ENCODE data around the gene RAD23B. TPM values are rescaled to one million over a fixed set of nuclear protein-coding genes. Genes with fewer than 3 reads are reported as not detected.

Gene RAD23B
- total and polyA plus RNA-seq, 2 of the 13 experiments (the other 11 are each of a cell fraction or from before 2014, with no cell fraction given), result 133 to 156 TPM

DNA sequence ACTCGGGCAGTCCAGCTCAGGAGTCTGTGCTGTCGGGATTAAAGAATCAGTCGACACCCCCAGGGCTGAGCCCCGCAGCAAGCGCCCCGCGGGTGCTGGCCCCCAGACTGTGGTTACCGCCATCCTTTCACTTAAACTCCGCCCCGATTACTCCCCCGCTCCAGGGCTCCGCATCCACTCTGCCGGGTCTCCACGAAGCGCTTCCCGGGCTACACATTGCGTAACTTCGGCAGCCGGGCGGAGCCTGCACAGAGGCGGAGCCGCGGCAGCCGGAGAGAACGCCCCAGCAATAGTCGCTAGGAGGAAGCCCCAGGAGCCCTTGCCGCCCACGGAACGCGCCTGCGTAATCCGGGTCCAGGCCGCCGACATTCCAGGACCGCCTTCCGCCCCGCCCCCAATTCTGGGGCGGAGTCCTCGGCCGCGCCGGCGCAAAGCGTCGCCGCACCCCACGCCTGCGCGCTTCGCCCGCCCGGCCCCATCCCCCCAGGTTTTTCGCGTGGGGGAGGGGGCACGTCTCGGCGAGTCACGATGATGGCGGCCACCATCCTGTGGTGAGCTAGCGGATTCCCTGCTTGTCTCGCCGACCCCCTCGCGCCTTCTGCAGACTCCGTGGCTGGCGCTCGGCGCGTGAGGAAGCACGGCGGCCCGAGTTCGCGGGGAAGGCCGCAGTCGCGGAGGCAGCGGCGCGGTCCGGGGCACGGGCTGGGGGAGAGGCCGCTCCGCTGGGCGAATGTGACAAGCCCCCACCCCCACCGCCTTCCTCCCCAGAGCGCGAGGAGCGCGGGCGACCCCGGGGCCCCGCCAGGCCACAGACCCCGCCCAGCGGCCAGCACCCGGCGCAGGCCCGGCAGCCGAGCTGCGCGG is at the start of gene RAD23B (continued):
- TF ChIP-seq NR2C2 (CRISPR knock-in tag; IDR thresholded peaks at IDR 0.05; ENCODE audit: borderline replicate concordance) (peak; percentile 67; the same call in 1 of the 2 replicates), ZNF501 (CRISPR knock-in tag; IDR thresholded peaks at IDR 0.05) (peak; percentile 72), ZNF891 (CRISPR knock-in tag; IDR thresholded peaks at IDR 0.05) (peak; percentile 84), KAT7 (CRISPR knock-in tag; IDR thresholded peaks at IDR 0.05; ENCODE audit: borderline replicate concordance) (no peak), SKI (IDR thresholded peaks at IDR 0.05; ENCODE audit: partially characterized antibody) (peak; percentile 37), ZFAT (CRISPR knock-in tag; conservative IDR thresholded peaks at IDR 0.05) (0 out of 2 replicates have a peak, but pooled peaks have one; percentile 11), HDAC1 (CRISPR knock-in tag; IDR thresholded peaks at IDR 0.05) (peak; percentile 82), NR2F2 (IDR thresholded peaks at IDR 0.05; ENCODE audit: borderline replicate concordance, low read depth) (peak; percentile 31; the same call in 1 of the 2 replicates), ARNT (IDR thresholded peaks at IDR 0.05) (no peak), ZKSCAN5 (CRISPR knock-in tag; IDR thresholded peaks at IDR 0.05) (no peak), PLRG1 (conservative IDR thresholded peaks at IDR 0.05) (no peak), ZNF83 (CRISPR knock-in tag; IDR thresholded peaks at IDR 0.05; ENCODE audit: borderline replicate concordance) (peak; percentile 63; the same call in 1 of the 2 replicates), ZNF235 (CRISPR knock-in tag; IDR thresholded peaks at IDR 0.05; ENCODE audit: borderline replicate concordance) (0 out of 2 replicates have a peak, but pooled peaks have one; percentile 29), PITX1 (CRISPR knock-in tag; IDR thresholded peaks at IDR 0.05) (no peak; the same call in 1 of the 2 replicates), ZNF773 (CRISPR knock-in tag; IDR thresholded peaks at IDR 0.05; ENCODE audit: borderline replicate concordance) (no peak), TRIM24 (CRISPR knock-in tag; IDR thresholded peaks at IDR 0.05) (no peak), HIVEP1 (CRISPR knock-in tag; IDR thresholded peaks at IDR 0.05) (peak; percentile 75), POLR2AphosphoS5 (IDR thresholded peaks at IDR 0.05; ENCODE audit: low read depth, low read length) (peak; percentile 78), SAFB2 (CRISPR knock-in tag; IDR thresholded peaks at IDR 0.05; ENCODE audit: borderline replicate concordance, low read depth) (no peak), NFKB2 (CRISPR knock-in tag; IDR thresholded peaks at IDR 0.05; ENCODE audit: borderline replicate concordance) (peak; percentile 88; the same call in 1 of the 2 replicates)
- TF ChIP-seq, protein P1, sequence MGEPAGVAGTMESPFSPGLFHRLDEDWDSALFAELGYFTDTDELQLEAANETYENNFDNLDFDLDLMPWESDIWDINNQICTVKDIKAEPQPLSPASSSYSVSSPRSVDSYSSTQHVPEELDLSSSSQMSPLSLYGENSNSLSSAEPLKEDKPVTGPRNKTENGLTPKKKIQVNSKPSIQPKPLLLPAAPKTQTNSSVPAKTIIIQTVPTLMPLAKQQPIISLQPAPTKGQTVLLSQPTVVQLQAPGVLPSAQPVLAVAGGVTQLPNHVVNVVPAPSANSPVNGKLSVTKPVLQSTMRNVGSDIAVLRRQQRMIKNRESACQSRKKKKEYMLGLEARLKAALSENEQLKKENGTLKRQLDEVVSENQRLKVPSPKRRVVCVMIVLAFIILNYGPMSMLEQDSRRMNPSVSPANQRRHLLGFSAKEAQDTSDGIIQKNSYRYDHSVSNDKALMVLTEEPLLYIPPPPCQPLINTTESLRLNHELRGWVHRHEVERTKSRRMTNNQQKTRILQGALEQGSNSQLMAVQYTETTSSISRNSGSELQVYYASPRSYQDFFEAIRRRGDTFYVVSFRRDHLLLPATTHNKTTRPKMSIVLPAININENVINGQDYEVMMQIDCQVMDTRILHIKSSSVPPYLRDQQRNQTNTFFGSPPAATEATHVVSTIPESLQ (CRISPR knock-in tag; conservative IDR thresholded peaks at IDR 0.05), result 0 out of 2 replicates have a peak, but pooled peaks have one; percentile 43
- TF ChIP-seq, protein P2, sequence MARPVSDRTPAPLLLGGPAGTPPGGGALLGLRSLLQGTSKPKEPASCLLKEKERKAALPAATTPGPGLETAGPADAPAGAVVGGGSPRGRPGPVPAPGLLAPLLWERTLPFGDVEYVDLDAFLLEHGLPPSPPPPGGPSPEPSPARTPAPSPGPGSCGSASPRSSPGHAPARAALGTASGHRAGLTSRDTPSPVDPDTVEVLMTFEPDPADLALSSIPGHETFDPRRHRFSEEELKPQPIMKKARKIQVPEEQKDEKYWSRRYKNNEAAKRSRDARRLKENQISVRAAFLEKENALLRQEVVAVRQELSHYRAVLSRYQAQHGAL (CRISPR knock-in tag; IDR thresholded peaks at IDR 0.05; ENCODE audit: not compliant biosample characterization), result no peak
- TF ChIP-seq, protein P3, sequence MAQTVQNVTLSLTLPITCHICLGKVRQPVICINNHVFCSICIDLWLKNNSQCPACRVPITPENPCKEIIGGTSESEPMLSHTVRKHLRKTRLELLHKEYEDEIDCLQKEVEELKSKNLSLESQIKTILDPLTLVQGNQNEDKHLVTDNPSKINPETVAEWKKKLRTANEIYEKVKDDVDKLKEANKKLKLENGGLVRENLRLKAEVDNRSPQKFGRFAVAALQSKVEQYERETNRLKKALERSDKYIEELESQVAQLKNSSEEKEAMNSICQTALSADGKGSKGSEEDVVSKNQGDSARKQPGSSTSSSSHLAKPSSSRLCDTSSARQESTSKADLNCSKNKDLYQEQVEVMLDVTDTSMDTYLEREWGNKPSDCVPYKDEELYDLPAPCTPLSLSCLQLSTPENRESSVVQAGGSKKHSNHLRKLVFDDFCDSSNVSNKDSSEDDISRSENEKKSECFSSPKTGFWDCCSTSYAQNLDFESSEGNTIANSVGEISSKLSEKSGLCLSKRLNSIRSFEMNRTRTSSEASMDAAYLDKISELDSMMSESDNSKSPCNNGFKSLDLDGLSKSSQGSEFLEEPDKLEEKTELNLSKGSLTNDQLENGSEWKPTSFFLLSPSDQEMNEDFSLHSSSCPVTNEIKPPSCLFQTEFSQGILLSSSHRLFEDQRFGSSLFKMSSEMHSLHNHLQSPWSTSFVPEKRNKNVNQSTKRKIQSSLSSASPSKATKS (CRISPR knock-in tag; IDR thresholded peaks at IDR 0.05), result no peak; the same call in 1 of the 2 replicates
- TF ChIP-seq, protein P4, sequence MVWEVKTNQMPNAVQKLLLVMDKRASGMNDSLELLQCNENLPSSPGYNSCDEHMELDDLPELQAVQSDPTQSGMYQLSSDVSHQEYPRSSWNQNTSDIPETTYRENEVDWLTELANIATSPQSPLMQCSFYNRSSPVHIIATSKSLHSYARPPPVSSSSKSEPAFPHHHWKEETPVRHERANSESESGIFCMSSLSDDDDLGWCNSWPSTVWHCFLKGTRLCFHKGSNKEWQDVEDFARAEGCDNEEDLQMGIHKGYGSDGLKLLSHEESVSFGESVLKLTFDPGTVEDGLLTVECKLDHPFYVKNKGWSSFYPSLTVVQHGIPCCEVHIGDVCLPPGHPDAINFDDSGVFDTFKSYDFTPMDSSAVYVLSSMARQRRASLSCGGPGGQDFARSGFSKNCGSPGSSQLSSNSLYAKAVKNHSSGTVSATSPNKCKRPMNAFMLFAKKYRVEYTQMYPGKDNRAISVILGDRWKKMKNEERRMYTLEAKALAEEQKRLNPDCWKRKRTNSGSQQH (CRISPR knock-in tag; IDR thresholded peaks at IDR 0.05; ENCODE audit: low read depth), result peak; percentile 66; the same call in 1 of the 2 replicates

Data from HepG2 (cell line).